GM21381 (cell line): ENCODE measurements around the gene BRICD5.

Experiments used
- ATAC-seq: cut with Tn5 transposase; IDR thresholded peaks from one replicate; pipeline ENCODE4 v1.9.1; 2021; ENCODE audit warnings: mild to moderate bottlenecking, moderate library complexity; ENCODE audit not compliant: unreplicated experiment

Gene BRICD5

GRCh38 chr16:2237493-2238149, 27.0 kb upstream of the BRICD5 start:
- ATAC-seq, result no peak

- no peak for ATAC-seq
These were observed 26.4 kb upstream of the BRICD5 start for GRCh38 chr16:2237102-2237482.

GRCh38 chr16:2236337-2237101, 25.9 kb upstream of the BRICD5 start, which contains the start of gene DNASE1L2:
Gene DNASE1L2 (plus strand): TSS chr16:2236444. CDS start chr16:2236817, 373 bp downstream.
- no peak for ATAC-seq

GRCh38 chr16:2235695-2236336, 25.2 kb upstream of the BRICD5 start:
- ATAC-seq, result no peak

GRCh38 chr16:2235234-2235651, 24.6 kb upstream of the BRICD5 start:
- no peak for ATAC-seq

GRCh38 chr16:2234813-2235170, 24.1 kb upstream of the BRICD5 start:
- no peak for ATAC-seq

- no peak for ATAC-seq
These were observed 23.5 kb upstream of the BRICD5 start for GRCh38 chr16:2233872-2234812.

GRCh38 chr16:2233046-2233775, 22.5 kb upstream of the BRICD5 start:
- no peak for ATAC-seq

GRCh38 chr16:2232094-2232990, 21.7 kb upstream of the BRICD5 start:
- ATAC-seq, result no peak

GRCh38 chr16:2231016-2231931, 20.6 kb upstream of the BRICD5 start:
- no peak for ATAC-seq

- ATAC-seq, result no peak
These were observed 19.7 kb upstream of the BRICD5 start for GRCh38 chr16:2230376-2230775.

- ATAC-seq, result no peak
These were observed 19.1 kb upstream of the BRICD5 start for GRCh38 chr16:2229632-2230250.

GRCh38 chr16:2229091-2229490, 18.4 kb upstream of the BRICD5 start:
- no peak for ATAC-seq

- ATAC-seq, result no peak
These were observed 17.6 kb upstream of the BRICD5 start for GRCh38 chr16:2228161-2228824.

- ATAC-seq, result no peak
These were observed 16.3 kb upstream of the BRICD5 start for GRCh38 chr16:2226918-2227317.

- no peak for ATAC-seq
These were observed 15.7 kb upstream of the BRICD5 start for GRCh38 chr16:2226245-2226793.

- peak; percentile 18 for ATAC-seq
These were observed 13.4 kb upstream of the BRICD5 start for GRCh38 chr16:2223942-2224486.
